COLO829 (cell line): Measurements from ENCODE around the gene BRSK2.
"Not testable (repeated sequence)": the region's sequence is repeated elsewhere in the genome, so short reads cannot be mapped to it uniquely, and the experiment has no call there.

Source experiments
- DNase-seq: peaks from one replicate; pipeline ENCODE4 v3.0.0; 2012; ENCODE audit warnings: low spot score

The BRSK2 gene

DNA sequence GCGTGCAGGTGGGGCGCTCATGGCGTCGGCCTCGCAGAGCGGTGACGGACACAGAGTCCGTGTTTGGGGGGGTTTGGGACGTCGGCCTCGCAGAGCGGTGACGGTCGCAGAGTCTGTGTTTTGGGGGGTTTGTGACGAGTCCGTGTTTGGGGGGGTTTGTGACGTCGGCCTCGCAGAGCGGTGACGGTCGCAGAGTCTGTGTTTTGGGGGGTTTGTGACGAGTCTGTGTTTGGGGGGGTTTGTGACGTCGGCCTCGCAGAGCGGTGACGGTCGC lies 20.1 kb downstream of the BRSK2 start:
- not testable (repeated sequence) for DNase-seq

DNA sequence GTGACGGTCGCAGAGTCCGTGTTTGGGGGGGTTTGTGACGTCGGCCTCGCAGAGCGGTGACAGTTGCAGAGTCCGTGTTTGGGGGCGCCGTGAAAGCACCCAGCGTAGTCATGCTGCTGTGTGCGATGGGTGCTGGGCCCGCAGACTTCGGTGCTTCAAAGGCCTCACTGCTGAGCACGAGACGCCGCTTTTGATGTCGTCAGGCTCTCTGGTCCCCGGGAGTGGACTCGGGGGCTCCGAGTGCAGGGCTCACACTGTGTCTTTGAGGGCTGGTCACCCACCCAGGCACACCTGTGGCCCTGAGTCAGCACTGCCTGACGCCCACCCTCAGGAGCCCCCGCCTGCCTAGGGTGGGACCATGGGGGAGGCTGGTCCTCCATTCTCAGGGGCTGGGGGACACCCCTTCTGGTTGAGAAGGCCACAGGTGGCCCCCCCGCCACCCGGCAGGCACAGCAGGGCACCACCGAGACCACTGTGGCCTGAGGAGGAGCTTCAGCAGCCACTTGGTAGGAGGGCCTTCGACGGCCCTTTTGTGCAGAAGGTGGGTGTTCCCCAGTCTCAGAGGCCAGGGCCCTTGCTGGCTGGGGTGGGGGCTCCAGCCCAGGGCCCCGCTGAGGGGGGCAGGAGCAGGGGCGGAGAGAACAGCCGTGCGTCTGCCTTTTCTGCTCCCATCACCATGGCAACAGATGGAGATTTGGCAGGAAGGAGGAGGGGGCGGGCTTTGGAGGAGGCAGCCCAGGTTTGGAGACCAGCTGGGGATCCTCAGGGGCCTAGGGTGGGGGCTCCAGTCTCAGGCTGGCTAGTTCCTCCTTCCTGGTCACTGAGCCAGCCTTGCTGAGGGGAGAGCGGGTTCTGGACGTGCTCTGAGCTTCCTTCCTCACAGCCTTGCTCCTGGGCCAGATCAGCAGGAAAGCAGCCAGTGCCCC lies 20.9 kb downstream of the BRSK2 start:
- no peak for DNase-seq

GRCh38 chr11:1411301-1411700 lies 21.6 kb downstream of the BRSK2 start:
- no peak for DNase-seq

DNA sequence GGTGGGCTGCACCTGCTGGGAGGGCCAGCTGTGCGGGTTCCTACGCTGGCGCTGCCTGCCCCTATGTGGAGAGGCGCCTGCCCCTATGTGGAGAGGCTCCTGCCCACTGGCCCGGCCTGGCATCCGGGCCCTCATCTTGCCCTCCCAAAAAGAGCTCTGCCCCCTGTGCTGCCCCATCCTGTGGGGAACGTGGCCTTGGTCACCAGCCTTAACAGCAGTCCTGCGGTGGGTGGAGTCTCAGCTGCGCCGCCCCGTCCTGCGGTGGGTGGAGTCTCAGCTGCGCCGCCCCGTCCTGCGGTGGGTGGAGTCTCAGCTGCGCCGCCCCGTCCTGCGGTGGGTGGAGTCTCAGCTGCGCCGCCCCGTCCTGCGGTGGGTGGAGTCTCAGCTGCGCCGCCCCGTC lies 22.0 kb downstream of the BRSK2 start:
- DNase-seq: not testable (repeated sequence)

DNA sequence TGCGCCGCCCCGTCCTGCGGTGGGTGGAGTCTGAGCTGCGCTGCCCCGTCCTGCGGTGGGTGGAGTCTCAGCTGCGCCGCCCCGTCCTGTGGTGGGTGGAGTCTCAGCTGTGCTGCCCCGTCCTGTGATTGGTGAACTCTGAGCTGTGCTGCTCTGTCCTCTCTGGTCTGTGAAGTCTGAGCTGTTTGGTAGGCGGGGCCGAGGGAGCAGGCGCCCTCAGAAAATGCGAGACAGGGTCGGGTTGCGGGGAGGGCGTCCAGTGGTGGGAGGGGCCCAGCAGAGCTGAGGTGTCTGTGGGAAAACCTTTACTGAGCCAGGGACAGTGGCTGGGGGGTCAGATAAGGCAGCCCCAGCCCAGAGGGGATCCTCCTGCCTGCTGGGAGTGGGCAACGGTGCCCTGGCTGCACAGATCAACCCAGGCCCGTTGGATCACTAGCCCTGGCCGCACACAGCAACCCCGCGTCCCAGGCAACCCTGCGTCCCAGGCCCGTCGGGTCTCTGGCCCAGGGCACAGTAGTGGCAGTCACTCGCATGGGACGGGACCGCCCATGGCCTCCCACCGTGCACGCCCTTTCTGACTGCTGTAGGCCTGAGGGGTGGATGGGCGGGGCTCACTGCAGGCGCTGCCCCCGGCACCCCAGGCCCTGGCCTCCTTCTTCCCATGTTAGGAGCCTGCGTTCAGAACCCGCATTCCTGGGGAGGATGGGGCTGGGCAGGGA lies 22.8 kb downstream of the BRSK2 start:
- no peak for DNase-seq

DNA sequence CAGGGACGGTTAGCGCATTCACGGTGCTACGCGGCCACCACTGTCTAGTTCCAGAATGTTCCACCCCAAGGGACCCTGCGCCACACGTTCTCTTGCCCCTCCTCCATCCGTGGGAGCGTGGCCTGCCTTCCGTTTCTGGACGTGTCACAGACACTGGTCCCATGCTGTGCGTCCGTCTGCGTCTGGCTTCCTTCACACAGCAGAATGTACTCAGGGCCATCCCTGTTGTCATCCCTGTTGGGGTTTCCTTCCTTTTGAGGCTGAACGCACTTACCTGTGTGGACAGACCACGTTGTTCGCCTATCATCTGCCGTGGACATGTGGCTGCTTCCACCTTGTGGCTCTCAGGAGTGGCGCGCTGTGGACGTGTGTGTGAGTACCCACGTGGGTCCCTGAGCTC lies 24.9 kb downstream of the BRSK2 start:
- DNase-seq: no peak

GRCh38 chr11:1415631-1416030 lies 25.9 kb downstream of the BRSK2 start:
- DNase-seq: no peak

- not testable (repeated sequence) for DNase-seq
Measured at GRCh38 chr11:1418192-1418795, 28.6 kb downstream of the BRSK2 start.

DNA sequence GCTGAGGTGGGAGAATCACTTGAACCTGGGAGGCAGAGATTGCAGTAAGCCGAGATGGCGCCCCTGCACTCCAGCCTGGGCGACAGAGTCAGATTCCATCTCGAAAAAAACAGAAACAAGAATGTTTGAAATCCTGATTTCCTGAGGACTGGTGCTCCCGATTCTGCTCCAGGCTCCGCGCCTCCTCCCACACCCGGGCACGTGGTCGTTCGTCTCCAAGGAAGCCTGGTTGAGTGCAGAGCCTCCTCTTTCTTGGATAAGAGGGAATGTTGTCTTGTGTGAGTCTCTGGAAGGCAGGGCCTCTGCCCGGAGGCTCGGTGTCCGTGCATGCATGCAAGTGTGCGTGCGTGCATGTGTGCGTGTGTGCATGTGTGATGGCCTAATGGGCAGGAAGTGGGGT lies 30.1 kb downstream of the BRSK2 start:
- DNase-seq: no peak

DNA sequence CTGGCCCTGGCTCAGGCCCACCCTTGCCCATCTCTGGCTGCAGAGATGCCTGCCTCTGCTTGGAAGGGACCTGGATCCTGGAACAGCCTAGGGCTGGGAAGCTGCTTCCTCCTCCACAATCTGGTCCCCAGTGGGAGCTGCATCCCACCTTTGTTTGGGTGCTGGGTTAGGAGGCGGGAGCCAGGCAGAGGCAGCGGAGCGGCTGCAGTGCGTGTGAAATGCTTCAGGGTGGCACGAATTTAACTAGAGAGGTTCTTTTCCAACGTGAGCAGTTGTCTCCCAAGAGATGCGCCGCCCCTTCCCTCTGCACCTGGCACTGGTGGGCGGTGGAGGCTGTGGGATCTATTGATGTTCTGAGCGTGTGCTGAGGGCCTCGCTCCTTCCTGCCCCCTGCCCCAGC lies 31.6 kb downstream of the BRSK2 start:
- DNase-seq: no peak

- DNase-seq: no peak
Measured at GRCh38 chr11:1422481-1422880, 32.7 kb downstream of the BRSK2 start.

- no peak for DNase-seq
Measured at GRCh38 chr11:1422981-1423380, 33.2 kb downstream of the BRSK2 start.

DNA sequence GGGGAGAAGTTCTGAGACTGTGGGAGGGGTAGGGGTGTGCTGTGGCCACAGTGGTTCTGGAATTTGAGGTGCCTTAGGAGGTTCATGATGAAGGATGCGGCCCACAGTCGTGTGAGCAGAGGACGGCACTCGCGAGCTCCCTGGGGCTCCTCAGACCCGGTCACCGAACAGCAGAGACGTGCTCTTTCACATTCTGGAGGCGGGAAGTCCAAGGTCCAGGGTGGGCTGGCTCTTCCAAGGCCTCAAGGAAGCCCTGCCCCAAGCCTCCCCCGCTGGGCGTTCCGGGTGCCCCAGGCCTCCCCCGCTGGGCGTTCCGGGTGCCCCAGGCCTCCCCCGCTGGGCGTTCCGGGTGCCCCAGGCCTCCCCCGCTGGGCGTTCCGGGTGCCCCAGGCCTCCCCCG lies 33.7 kb downstream of the BRSK2 start:
- DNase-seq: not testable (repeated sequence)

DNA sequence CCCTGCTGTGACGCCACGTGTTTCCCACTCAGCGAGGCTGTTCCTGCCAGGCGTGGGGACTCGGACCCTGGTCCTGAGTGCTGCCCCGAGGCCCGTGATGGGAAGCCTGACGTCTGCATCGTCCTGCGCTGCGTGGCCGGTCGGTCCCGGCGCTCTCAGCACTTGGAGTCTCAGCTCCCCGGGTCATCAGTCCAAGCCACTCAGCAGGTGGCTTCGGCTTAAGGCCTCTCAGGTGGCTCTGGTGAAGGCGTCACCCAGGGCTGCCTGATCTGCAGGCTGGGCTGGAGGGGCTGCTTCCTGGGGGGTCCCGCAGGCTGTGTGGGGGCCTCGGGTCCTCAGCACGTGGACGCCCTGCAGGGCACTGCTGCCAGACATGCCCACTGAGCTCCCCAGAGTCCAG lies 35.3 kb downstream of the BRSK2 start:
- no peak for DNase-seq

GRCh38 chr11:1425439-1425838 lies 35.7 kb downstream of the BRSK2 start:
- DNase-seq: no peak

- DNase-seq: no peak
Measured at GRCh38 chr11:1428762-1429316, 39.1 kb downstream of the BRSK2 start.

DNA sequence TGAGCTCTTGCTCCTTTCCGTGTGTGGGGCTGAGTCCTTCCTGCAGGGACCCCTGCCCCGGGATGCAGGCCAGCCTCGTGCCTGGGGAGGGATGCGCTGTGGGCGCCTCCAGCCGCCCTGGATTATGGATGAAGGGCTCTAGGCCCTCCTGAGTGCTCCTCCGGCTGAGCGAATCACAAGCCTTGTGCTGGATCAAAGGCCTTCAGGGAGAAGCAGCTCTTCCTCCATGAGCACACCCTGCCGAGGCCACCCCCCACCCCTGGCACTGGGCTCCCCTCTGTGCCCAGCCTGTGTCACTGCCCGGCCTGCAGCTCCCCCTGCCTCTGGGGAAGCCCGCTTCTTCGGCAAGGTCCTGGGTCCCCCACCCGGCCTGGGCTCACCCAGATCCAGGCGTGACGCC lies 43.8 kb downstream of the BRSK2 start:
- no peak for DNase-seq

DNA sequence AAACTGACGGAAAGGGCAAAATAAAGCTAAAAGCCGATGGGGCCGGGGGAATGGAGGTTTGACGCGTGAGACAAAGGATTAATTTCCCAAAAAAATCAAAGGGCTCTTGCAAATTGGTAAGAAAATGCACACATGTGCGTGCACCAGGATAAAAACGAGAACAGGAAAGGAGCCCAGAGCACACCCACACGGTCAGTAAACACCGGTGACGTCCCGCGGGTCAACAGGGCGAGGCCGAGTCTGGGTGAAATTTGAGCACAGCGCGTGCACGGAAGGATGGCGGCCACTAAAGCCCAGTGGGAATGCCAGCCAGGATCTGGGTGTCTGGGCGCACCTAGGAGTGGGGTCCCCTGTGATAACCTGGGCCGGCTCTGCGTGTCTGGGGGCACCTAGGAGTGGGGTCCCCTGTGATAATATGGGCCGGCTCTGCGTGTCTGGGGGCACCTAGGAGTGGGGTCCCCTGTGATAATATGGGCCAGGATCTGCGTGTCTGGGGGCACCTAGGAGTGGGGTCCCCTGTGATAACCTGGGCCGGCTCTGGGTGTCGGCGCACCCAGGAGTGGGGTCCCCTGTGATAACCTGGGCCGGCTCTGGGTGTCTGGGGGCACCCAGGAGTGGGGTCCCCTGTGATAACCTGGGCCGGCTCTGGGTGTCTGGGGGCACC lies 44.4 kb downstream of the BRSK2 start:
- DNase-seq: no peak

GRCh38 chr11:1435479-1435819 lies 45.7 kb downstream of the BRSK2 start:
- DNase-seq: not testable (repeated sequence)

DNA sequence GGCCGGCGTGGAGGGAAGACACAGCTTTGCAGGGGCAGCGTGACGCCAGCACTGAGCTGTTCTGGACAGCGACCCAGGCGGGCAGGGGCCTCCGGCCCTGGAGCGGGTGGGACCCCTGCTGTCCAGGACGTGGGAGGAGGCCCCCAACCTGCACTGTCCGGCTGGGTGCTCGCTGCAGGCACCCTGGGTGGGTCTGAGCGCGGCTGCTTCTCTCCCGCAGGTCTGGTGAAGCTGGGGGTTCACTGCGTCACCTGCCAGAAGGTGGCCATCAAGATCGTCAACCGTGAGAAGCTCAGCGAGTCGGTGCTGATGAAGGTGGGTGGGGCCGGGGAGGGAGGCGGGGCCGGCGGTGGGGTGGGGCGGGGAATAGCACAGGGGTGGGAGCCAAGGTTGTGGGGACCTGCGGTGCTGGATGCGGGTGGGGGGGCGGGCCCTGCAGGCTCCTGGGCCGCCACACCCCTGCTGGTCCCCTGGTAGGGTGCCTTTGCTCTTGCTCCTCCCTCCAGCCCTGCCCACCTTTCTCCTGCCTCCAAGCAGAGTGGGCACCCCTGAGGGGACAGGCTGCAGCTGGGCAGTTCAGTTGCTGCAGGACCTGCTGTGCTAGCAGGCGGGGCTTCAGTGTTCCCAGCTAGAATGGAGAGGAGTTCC lies 46.2 kb downstream of the BRSK2 start:
- no peak for DNase-seq

- no peak for DNase-seq
Measured at GRCh38 chr11:1436468-1437039, 46.8 kb downstream of the BRSK2 start.

GRCh38 chr11:1437500-1437899 lies 47.8 kb downstream of the BRSK2 start:
- no peak for DNase-seq
